SK-N-SH (cell line): ENCODE measurements around the gene FBXO15.

Experiments used
- EP300 ChIP-seq, 2 experiments: IDR thresholded peaks; 2 replicates each; pipeline versions ENCODE4 v1.4.0 to v1.6.1; 2012; ENCODE audit warnings: borderline replicate concordance in 1 of 2, low read depth in 1 of 2, low read length in 1 of 2
- EZH2phosphoT487 ChIP-seq: fragments of 200-600 bp; sonication (generic); IDR thresholded peaks from 2 replicates; pipeline ENCODE4 v1.6.1; 2017; ENCODE audit warnings: low read depth, mixed run types, mild to moderate bottlenecking, antibody characterized with exemption, moderate library complexity, borderline replicate concordance
- GABPA ChIP-seq: IDR thresholded peaks from 2 replicates; pipeline ENCODE4 v1.4.0; 2012; ENCODE audit warnings: low read depth, mild to moderate bottlenecking
- MXI1 ChIP-seq: IDR thresholded peaks from 2 replicates; pipeline ENCODE4 v1.6.1; 2012; ENCODE audit warnings: mild to moderate bottlenecking, low read depth, low read length, improper control_type of control experiment
- POLR2AphosphoS5 ChIP-seq: IDR thresholded peaks from 2 replicates; pipeline ENCODE4 v1.6.1; 2012; ENCODE audit warnings: low read depth, low read length
- RAD21 ChIP-seq: IDR thresholded peaks from 2 replicates; pipeline ENCODE4 v1.6.1; 2012; ENCODE audit warnings: mild to moderate bottlenecking, low read length
- RXRA ChIP-seq: IDR thresholded peaks from 2 replicates; pipeline ENCODE4 v1.4.0; 2012; ENCODE audit warnings: low read depth, mild to moderate bottlenecking, borderline replicate concordance
- YY1 ChIP-seq: IDR thresholded peaks from 2 replicates; pipeline ENCODE4 v1.4.0; 2012; ENCODE audit warnings: low read depth, mild to moderate bottlenecking
- TF ChIP-seq, protein P1 (sequence below): fragments of 200-600 bp; sonication (generic); IDR thresholded peaks from 2 replicates; pipeline ENCODE4 v1.6.1; 2017; ENCODE audit warnings: antibody characterized with exemption, mild to moderate bottlenecking, moderate library complexity
- TF ChIP-seq, protein P2 (sequence below): IDR thresholded peaks from 2 replicates; pipeline ENCODE4 v1.6.1; 2012; ENCODE audit warnings: mild to moderate bottlenecking, low read depth, low read length, moderate library complexity
- TF ChIP-seq, protein P3 (sequence below): IDR thresholded peaks from 2 replicates; pipeline ENCODE4 v1.4.0; 2012; ENCODE audit warnings: low read depth

DNA sequence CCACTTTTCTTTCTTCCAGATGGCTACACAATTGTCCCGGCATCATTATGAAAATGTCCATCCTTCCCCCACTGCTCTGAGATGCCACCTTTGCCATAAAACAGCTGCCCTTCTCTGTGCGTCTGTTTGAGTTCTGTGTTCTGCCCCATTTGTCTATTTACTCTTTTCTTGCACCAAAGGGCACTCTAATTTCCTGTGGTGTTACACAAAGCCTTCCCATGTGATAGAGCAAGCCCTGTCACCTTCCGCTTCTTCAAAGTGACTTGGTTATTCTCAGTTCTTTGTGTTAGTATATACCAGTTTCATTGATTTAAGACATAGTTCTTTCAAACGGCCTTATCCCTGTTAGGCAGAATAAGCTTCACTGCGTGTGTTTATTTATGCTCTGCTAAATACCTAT lies 84.1 kb downstream of the FBXO15 start:
- TF ChIP-seq, protein P1, sequence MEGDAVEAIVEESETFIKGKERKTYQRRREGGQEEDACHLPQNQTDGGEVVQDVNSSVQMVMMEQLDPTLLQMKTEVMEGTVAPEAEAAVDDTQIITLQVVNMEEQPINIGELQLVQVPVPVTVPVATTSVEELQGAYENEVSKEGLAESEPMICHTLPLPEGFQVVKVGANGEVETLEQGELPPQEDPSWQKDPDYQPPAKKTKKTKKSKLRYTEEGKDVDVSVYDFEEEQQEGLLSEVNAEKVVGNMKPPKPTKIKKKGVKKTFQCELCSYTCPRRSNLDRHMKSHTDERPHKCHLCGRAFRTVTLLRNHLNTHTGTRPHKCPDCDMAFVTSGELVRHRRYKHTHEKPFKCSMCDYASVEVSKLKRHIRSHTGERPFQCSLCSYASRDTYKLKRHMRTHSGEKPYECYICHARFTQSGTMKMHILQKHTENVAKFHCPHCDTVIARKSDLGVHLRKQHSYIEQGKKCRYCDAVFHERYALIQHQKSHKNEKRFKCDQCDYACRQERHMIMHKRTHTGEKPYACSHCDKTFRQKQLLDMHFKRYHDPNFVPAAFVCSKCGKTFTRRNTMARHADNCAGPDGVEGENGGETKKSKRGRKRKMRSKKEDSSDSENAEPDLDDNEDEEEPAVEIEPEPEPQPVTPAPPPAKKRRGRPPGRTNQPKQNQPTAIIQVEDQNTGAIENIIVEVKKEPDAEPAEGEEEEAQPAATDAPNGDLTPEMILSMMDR: no peak
- TF ChIP-seq YY1 (no peak), RXRA (no peak), EZH2phosphoT487 (no peak), POLR2AphosphoS5 (no peak), MXI1 (no peak), GABPA (no peak), RAD21 (no peak), EP300 (IDR thresholded peaks at IDR 0.05; ENCODE audit: borderline replicate concordance in 1 of 2, low read depth in 1 of 2, low read length in 1 of 2) (no peak)
- TF ChIP-seq, protein P2, sequence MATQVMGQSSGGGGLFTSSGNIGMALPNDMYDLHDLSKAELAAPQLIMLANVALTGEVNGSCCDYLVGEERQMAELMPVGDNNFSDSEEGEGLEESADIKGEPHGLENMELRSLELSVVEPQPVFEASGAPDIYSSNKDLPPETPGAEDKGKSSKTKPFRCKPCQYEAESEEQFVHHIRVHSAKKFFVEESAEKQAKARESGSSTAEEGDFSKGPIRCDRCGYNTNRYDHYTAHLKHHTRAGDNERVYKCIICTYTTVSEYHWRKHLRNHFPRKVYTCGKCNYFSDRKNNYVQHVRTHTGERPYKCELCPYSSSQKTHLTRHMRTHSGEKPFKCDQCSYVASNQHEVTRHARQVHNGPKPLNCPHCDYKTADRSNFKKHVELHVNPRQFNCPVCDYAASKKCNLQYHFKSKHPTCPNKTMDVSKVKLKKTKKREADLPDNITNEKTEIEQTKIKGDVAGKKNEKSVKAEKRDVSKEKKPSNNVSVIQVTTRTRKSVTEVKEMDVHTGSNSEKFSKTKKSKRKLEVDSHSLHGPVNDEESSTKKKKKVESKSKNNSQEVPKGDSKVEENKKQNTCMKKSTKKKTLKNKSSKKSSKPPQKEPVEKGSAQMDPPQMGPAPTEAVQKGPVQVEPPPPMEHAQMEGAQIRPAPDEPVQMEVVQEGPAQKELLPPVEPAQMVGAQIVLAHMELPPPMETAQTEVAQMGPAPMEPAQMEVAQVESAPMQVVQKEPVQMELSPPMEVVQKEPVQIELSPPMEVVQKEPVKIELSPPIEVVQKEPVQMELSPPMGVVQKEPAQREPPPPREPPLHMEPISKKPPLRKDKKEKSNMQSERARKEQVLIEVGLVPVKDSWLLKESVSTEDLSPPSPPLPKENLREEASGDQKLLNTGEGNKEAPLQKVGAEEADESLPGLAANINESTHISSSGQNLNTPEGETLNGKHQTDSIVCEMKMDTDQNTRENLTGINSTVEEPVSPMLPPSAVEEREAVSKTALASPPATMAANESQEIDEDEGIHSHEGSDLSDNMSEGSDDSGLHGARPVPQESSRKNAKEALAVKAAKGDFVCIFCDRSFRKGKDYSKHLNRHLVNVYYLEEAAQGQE: no peak
- TF ChIP-seq, protein P3, sequence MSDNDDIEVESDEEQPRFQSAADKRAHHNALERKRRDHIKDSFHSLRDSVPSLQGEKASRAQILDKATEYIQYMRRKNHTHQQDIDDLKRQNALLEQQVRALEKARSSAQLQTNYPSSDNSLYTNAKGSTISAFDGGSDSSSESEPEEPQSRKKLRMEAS: no peak
